SK-N-SH (cell line): Measurements from ENCODE around the gene CHL1.

Experiments used
- GATA2 ChIP-seq: sonication (generic); formaldehyde crosslinking; IDR thresholded peaks from 2 replicates; pipeline ENCODE4 v1.5.0; 2020; ENCODE audit warnings: mild to moderate bottlenecking, missing genetic modification reagents
- TCF12 ChIP-seq: IDR thresholded peaks from 2 replicates; pipeline ENCODE4 v1.4.0; 2012
- TF ChIP-seq, protein P1 (sequence below): fragments of 200-600 bp; sonication (generic); IDR thresholded peaks from 2 replicates; pipeline ENCODE4 v1.6.1; 2017; ENCODE audit warnings: antibody characterized with exemption, mild to moderate bottlenecking, moderate library complexity

DNA sequence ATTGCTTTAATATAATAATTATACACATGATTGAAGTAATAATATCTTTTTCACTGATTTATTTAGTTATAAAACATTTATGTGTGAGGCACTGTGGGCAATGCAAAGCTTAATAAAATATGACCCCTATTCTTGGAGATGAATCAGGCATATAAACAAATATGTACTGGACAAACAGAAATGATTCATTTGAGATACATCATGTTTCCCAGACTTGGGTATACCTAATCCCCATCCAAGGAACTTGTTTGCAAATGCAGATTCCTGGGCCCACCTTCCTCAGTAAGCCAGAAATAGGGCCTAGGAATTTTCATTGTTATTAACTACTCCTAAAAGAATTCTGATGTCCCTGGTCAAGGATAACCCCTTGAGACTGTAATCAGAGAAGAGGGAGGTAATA is 184.2 kb downstream of the CHL1 start:
- TF ChIP-seq, protein P1, sequence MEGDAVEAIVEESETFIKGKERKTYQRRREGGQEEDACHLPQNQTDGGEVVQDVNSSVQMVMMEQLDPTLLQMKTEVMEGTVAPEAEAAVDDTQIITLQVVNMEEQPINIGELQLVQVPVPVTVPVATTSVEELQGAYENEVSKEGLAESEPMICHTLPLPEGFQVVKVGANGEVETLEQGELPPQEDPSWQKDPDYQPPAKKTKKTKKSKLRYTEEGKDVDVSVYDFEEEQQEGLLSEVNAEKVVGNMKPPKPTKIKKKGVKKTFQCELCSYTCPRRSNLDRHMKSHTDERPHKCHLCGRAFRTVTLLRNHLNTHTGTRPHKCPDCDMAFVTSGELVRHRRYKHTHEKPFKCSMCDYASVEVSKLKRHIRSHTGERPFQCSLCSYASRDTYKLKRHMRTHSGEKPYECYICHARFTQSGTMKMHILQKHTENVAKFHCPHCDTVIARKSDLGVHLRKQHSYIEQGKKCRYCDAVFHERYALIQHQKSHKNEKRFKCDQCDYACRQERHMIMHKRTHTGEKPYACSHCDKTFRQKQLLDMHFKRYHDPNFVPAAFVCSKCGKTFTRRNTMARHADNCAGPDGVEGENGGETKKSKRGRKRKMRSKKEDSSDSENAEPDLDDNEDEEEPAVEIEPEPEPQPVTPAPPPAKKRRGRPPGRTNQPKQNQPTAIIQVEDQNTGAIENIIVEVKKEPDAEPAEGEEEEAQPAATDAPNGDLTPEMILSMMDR = no peak
- no peak for TF ChIP-seq TCF12
- TF ChIP-seq GATA2 (CRISPR knock-in tag) = no peak
